Kidney epithelial cell (primary cell): Measurements from ENCODE around the gene EEIG1. TPM values are rescaled to one million over a fixed set of nuclear protein-coding genes. Genes with fewer than 3 reads are reported as not detected.
"Not testable (repeated sequence)": the region's sequence is repeated elsewhere in the genome, so short reads cannot be mapped to it uniquely, and the experiment has no call there.

Source experiments
- DNase-seq: peaks from one replicate; pipeline ENCODE4 v3.0.0-alpha.2; 2010; ENCODE audit warnings: low read depth
- H3K27me3 ChIP-seq: 2 replicates; pipeline ENCODE4 v1.6.0; 2011; ENCODE audit warnings: low read length; ENCODE audit not compliant: control insufficient read depth, insufficient read depth
- H3K36me3 ChIP-seq: 2 replicates; pipeline ENCODE4 v1.5.1; 2011; ENCODE audit warnings: low read length; ENCODE audit not compliant: control insufficient read depth, insufficient read depth
- H3K4me3 ChIP-seq: 2 replicates; pipeline ENCODE4 v1.5.1; 2011; ENCODE audit warnings: low read depth, mild to moderate bottlenecking, control low read depth, low read length
- total RNA-seq: library from RNA; depleted of rRNA; stranded (reverse); fragments of >200 nt; gene quantifications from 2 replicates; pipeline ENCODE4 v1.2.3, GENCODE V29; 2015
- TF ChIP-seq, protein P1 (sequence below): IDR thresholded peaks from 2 replicates; pipeline ENCODE4 v1.5.1; 2011; ENCODE audit warnings: mild to moderate bottlenecking, moderate library complexity, low read length, control low read depth, inconsistent platforms; ENCODE audit not compliant: insufficient read depth, poor library complexity, severe bottlenecking

EEIG1 gene
- total RNA-seq, 1 donor from 2014 or later: 16.5 TPM

DNA sequence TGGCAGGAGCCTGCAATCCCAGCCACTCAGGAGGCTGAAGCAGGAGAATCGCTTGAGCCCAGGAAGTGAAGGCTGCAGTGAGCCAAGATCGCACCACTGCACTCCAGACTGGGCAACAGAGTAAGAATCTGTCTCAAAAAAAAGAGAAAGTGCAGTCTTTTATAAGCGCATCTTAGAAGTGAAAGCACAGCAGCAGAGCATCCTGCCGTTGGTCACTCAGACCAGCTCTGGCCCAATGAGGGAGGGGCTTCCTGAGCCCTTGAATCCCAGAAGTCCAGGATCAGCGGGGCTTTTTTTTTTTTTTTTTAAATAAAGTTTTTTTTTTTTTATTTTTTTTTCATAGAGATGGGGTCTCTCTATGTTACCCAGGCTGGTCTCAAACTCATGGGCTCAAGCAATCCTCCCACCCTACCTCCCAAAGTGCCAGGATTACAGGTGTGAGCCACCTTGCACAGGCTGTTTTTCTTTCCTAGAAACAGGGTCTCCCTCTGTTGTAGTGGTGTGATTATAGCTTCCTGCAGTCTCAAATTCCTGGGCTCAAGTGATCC lies 44.0 kb upstream of the EEIG1 start:
- Histone ChIP-seq H3K36me3 (no peaks in the 10 kb centered on the region), H3K27me3 (no peaks in the 10 kb centered on the region), H3K4me3 (no peak overlapping the region)
- TF ChIP-seq, protein P1, sequence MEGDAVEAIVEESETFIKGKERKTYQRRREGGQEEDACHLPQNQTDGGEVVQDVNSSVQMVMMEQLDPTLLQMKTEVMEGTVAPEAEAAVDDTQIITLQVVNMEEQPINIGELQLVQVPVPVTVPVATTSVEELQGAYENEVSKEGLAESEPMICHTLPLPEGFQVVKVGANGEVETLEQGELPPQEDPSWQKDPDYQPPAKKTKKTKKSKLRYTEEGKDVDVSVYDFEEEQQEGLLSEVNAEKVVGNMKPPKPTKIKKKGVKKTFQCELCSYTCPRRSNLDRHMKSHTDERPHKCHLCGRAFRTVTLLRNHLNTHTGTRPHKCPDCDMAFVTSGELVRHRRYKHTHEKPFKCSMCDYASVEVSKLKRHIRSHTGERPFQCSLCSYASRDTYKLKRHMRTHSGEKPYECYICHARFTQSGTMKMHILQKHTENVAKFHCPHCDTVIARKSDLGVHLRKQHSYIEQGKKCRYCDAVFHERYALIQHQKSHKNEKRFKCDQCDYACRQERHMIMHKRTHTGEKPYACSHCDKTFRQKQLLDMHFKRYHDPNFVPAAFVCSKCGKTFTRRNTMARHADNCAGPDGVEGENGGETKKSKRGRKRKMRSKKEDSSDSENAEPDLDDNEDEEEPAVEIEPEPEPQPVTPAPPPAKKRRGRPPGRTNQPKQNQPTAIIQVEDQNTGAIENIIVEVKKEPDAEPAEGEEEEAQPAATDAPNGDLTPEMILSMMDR: no peak
- DNase-seq: no peak

DNA sequence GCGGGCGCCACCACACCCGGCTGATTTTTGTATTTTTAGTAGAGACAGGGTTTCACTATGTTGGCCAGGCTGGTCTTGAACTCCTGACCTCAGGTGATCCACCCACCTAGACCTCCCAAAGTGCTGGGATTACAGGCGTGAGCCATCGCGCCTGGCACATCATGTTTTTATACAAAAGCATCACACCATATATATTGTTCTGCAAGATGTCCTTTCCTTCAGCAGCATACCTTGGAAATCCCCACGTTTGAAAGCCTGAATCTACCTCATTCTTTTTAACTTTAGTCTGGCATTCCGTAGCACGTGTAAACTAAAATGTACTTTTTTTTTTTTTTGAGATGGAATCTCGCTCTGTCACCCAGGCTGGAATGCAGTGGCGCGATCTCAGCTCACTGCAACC lies 42.9 kb upstream of the EEIG1 start:
- not testable (repeated sequence) for H3K27me3 ChIP-seq, DNase-seq, H3K4me3 ChIP-seq, H3K36me3 ChIP-seq

DNA sequence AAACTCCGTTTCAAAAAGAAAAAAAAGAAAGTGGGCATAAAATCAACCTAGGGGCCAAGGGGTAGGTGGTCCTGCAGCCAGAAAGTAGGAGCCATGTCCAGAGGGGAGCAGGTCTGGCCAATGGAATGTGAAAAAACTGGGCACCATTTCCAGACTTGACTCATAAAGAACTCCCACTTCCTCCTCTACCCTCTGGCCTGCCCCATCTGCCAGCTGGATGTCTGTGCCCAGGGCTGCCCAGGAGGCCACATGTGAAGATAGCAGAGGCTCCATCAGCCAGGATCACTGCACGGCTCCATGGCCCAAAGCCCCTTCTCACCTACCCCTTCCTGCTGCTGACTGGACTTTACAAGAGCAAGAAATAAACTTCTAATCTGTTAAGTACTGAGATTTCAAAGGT lies 42.1 kb upstream of the EEIG1 start:
- no peak overlapping the region for H3K4me3 ChIP-seq
- H3K36me3 ChIP-seq: no peaks in the 10 kb centered on the region
- no peaks in the 10 kb centered on the region for H3K27me3 ChIP-seq
- TF ChIP-seq, protein P1: no peak
- DNase-seq: no peak

DNA sequence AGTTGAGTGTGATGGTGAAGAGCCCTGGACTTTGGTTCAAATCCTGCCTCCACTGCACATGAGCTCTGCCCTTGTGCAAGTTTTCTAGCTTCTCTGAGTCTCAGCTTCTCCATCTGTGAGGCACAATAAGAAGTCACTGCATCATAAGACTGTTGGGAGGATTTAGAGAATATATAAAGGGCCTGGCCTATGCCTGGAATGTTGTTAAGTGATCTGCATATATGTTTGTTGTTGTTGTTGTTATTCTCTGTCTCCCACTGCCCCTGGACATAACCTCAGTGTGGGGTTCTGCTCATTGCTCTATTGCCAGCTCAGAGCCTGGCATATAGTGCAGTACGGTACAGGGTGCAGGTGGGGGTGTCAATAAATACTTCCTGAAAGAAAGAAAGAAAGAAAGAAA lies 40.3 kb upstream of the EEIG1 start:
- Histone ChIP-seq H3K4me3 (no peak overlapping the region), H3K36me3 (no peaks in the 10 kb centered on the region), H3K27me3 (no peaks in the 10 kb centered on the region)
- no peak for DNase-seq
- TF ChIP-seq, protein P1: no peak

DNA sequence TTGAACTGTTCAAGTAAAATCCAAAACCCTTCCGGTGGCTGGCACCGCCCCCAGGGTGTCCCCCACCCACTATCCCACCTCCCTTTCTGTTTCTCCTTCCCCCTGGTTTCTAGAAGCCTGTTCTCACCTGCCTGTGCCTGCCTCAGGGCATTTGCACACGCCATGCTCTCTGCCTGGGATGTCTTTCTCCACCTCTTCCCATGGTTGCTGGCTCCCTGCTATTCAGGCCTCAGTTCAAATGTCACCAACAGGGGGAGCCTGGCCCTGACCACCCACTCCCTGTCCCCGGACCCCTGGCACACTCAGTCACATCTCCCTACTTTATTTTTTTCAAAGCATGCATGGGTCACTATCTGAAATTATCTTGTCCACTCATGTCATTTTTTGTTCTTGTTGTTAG lies 39.9 kb upstream of the EEIG1 start:
- Histone ChIP-seq H3K4me3 (no peak overlapping the region), H3K36me3 (no peaks in the 10 kb centered on the region), H3K27me3 (no peaks in the 10 kb centered on the region)
- no peak for DNase-seq
- TF ChIP-seq, protein P1: peak; percentile 14

DNA sequence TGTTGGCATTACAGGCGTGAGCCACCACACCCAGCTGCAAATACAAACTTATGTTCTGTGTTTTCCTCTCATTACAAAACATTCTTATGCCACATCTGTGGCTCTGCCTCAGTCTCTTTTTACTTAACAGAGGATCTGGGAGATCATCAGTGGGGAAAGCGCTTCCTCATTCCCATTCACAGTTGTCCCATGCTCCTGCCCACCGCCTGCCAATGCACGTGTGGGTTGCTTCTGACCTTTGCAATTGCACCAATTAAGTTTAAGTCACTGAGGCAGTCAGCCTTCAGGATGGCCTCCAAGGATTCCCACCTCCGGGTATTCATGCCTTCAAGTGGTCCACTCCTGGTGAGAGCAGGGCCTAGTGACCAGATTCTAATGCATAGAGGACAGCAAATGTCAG lies 34.9 kb upstream of the EEIG1 start:
- Histone ChIP-seq H3K27me3 (no peaks in the 10 kb centered on the region), H3K4me3 (no peak overlapping the region), H3K36me3 (no peaks in the 10 kb centered on the region)
- no peak for DNase-seq
- TF ChIP-seq, protein P1: no peak
